AG20443 (cell line): ENCODE data around the gene RASSF1.

Source experiments
- DNase-seq: peaks from one replicate; pipeline ENCODE4 v3.0.0; 2012; ENCODE audit warnings: low spot score, mixed read lengths

RASSF1 gene

GRCh38 chr3:50365080-50365841 is 24.6 kb upstream of the RASSF1 start:
- DNase-seq, result peak; percentile 97

GRCh38 chr3:50364573-50365079 is 24.0 kb upstream of the RASSF1 start:
- DNase-seq, result no peak

GRCh38 chr3:50359760-50360110 is 19.1 kb upstream of the RASSF1 start:
- DNase-seq, result no peak

GRCh38 chr3:50358911-50359759 is 18.5 kb upstream of the RASSF1 start, which contains the start of gene TMEM115:
Gene TMEM115 (minus strand): TSS chr3:50359521. CDS start chr3:50359063, 458 bp downstream.
- peak; percentile 99 for DNase-seq

GRCh38 chr3:50358355-50358910 is 17.8 kb upstream of the RASSF1 start:
- DNase-seq, result no peak

GRCh38 chr3:50357481-50357880 is 16.8 kb upstream of the RASSF1 start:
- no peak for DNase-seq

- peak; percentile 48 for DNase-seq
These were observed 15.9 kb upstream of the RASSF1 start for GRCh38 chr3:50356553-50356952.

GRCh38 chr3:50355829-50356552 is 15.4 kb upstream of the RASSF1 start:
- no peak for DNase-seq

GRCh38 chr3:50354850-50355249 is 14.2 kb upstream of the RASSF1 start:
- no peak for DNase-seq

GRCh38 chr3:50354186-50354764 is 13.6 kb upstream of the RASSF1 start:
- no peak for DNase-seq

GRCh38 chr3:50353245-50354004 is 12.8 kb upstream of the RASSF1 start:
- no peak for DNase-seq

GRCh38 chr3:50352781-50353180 is 12.1 kb upstream of the RASSF1 start:
- no peak for DNase-seq

GRCh38 chr3:50351323-50351697 is 10.7 kb upstream of the RASSF1 start:
- DNase-seq, result no peak

- peak; percentile 97 for DNase-seq
These were observed 10.1 kb upstream of the RASSF1 start, which contains the start of the genes CYB561D2 and NPRL2 for GRCh38 chr3:50350527-50351322. Gene CYB561D2 (plus strand): TSS chr3:50350862. CDS start chr3:50351434, 572 bp downstream. Gene NPRL2 (minus strand): TSS chr3:50350775. CDS start chr3:50350652, 123 bp downstream.

- DNase-seq, result no peak
These were observed 9.5 kb upstream of the RASSF1 start for GRCh38 chr3:50350213-50350526.

- peak; percentile 68 for DNase-seq
These were observed 6.7 kb upstream of the RASSF1 start for GRCh38 chr3:50347187-50347813.

GRCh38 chr3:50345586-50346234 is 5.1 kb upstream of the RASSF1 start, which contains the start of gene ZMYND10:
Gene ZMYND10 (minus strand): TSS chr3:50345732. CDS start chr3:50345579, 153 bp downstream.
- peak; percentile 95 for DNase-seq

- DNase-seq, result no peak
These were observed 4.4 kb upstream of the RASSF1 start for GRCh38 chr3:50345008-50345407.
